ENCODE data around the gene TPRG1L.

TPRG1L gene

GRCh38 chr1:3594706-3595377 is 30.0 kb upstream of the TPRG1L start:
- DNase-seq = no peak

- no peak for DNase-seq
Measured at GRCh38 chr1:3595949-3596348, 28.9 kb upstream of the TPRG1L start.

DNA sequence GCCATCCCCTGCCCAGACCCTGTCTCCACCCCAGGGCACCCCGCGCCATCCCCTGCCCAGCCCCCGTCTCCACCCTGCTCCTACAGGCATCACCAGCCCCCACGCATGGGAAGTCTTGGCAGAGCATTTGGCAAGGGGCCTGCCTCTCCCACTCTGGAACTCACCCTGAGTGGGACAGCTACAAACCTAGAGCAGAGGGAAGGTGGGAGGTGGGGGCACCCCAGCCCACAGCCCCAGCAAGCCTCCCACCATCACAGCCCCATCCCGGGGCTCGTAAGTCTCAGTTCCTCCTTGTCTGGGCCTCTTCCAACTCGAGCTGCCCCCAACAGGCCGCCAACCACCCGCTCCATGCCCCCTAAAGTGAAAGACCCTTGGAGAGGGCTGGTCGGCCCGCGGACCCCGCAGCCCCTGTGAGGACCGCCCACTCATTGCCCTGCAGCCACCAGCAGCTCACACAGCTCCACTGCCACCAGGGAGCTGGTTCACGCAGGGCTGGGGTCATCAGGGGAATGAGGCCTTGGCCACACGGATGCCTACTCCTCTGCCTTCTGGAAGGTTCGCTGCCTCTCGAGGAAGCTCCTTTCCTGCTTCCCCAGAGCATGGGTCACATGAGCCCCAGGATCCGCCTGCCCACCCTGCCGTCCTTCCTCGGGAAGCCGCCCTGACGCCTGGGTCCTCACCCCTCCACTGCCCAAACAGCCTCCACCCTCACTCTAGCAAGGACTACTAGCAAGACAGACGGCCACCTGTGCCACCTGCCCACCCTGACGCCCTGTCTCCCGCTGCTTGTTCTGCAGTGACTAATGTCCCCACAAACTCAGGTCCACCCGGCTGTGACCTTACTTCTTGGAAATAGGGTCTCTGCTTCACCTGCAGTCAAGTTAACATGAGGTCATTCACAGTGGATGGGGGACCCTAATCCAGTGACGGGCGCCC is 27.9 kb upstream of the TPRG1L start:
- DNase-seq = no peak

GRCh38 chr1:3597599-3597964 is 27.2 kb upstream of the TPRG1L start:
- DNase-seq = no peak

DNA sequence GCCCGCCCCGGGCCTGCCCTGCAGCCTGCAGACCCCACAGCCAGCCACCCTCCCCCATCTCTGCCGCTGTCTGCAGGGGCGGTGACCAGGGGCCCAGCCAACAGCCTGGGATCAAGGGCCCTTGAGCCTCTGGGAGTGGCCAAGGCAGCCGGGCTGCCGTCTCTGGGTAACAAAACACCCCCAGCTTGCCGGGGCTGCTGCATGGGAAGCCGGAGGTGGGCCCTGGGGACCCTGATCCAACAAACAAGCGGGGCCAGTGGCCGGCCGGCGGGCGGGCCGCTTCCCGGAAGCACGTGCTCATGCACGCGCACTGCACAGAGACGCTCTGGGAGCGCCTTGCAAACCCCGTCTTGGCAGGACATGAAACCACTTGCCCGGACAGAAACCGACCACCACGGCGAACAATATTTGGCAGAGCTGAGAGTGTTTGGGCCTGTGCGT is 26.7 kb upstream of the TPRG1L start:
- no peak for DNase-seq

DNA sequence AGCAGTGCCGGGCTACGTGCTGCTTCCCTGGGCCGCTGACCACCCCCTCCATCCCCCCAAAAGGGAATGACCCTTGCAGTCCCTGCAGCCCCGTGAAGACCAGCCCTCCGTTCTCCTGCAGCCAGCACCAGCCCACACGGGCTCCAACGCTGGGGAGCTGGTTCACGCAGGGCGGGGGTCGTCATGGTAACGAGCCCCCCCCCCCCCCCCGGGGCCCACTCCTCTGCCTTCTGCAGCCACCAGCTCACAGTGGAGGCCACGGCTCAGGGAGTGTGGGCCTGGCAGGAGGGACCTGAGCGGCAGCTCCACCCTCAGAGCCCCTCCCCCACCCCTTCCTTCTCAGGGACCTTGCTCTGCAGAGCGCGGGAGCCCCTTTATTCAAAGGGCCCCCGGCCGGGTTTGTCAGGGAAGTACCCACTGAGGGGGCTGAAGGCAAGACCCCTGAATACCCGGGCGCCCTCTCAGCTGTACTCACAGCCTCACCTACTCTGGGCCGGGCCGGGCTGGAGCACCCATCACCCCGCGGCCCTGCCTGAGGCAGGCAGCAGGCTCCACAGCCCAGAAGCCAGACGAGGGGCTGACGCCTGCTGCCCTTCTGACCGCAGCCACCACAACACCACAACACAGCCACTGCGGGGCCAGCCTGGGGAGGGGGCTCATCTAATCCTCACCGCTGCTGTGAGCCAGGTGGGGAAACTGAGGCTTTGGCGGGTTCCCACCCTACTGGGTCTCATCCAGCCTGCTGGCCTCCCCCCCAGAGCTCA is 26.1 kb upstream of the TPRG1L start:
- DNase-seq = no peak

DNA sequence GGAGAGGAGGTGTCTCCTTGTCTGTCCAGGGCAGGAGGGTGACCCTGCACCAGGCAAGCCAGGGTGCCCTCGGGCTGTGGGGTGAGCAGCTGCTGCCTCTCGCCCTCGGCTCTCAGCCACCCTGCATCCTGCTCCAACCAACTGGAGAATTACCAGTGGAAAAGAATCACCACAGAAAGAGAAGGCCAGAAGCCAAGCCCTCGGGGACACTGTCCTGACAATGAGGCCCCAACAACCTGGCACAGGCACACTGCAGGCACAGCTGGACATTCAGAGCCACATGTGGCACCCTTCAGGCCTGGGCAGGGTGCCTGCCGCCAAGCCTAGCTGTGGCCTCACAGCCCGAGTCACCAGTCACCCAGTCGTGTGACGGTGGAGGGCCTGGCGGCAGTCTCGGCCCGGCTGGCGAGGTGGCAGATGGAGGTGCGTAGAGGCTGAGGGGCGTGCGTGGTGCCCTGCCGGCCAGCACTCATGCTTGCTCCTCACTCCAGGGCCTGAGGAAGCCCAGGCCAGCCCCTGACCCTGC is 25.5 kb upstream of the TPRG1L start:
- no peak for DNase-seq

- DNase-seq = no peak
Measured at GRCh38 chr1:3599816-3600215, 25.0 kb upstream of the TPRG1L start.

DNA sequence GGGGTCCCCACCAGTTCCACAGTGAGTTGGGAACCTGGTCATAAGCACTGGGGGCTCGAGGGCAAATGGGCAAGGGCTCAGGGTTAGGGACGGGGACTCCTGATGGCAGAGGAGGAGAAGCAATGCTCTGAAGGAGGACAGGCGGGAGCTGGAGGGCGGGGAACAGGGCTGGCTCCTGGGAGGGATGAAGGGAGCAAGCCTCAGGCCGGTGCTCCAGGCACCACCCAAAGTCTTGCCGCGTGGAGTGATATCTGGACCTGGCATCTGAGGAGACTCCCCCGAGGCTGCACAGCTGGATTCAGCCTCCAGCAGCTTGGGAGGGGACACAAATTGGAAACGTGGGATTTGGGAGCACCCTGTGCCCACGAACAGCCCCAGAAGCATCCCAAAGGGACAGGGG is 24.5 kb upstream of the TPRG1L start:
- DNase-seq = no peak

GRCh38 chr1:3601743-3602142 is 23.1 kb upstream of the TPRG1L start:
- no peak for DNase-seq

DNA sequence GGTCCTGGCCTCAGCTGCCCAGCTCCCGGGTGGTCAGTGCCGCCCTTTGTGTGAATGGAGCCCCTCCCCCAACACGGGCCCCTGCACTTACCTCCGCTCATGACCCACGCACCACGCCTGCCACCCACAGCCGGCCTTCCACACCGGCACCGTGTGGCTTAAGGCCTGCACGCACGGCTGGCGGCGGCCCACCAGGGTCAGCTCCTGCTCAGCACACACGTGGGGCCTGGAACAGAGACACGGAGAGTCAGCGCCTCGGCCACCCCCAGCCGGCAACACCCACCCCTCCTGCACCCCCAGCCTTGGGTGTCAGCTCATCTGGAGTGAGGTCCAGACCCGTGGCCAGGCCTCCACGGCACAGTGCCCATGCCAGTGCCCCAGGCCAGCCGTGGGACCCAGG is 22.4 kb upstream of the TPRG1L start:
- no peak for DNase-seq

- no peak for DNase-seq
Measured at GRCh38 chr1:3603156-3603555, 21.7 kb upstream of the TPRG1L start.

GRCh38 chr1:3603571-3604467 is 21.0 kb upstream of the TPRG1L start:
- no peak for DNase-seq

DNA sequence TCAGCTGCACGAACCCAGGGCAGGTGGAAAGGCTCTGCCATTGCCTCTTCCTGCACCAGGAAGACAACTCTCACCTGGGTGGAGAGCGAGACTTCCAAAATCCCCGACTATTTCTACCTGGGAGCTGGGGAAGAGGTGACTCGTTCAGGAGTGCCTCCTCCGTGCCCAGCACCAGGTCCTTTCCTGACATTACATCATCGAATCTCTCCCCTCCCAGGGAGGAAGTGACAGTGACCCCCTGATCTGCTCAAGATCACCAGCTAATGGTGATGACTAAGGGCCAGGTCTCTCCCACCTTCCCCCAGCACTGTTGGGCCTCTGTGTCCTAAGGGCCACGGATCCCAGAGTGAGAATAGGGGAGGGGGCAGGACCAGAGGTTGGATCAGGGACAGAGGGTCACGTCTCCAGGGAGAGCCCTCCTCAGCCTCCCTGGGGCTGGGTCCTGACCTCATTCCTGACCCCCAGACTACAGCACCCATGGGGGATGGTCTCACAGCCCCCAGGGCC is 20.3 kb upstream of the TPRG1L start:
- DNase-seq = no peak

DNA sequence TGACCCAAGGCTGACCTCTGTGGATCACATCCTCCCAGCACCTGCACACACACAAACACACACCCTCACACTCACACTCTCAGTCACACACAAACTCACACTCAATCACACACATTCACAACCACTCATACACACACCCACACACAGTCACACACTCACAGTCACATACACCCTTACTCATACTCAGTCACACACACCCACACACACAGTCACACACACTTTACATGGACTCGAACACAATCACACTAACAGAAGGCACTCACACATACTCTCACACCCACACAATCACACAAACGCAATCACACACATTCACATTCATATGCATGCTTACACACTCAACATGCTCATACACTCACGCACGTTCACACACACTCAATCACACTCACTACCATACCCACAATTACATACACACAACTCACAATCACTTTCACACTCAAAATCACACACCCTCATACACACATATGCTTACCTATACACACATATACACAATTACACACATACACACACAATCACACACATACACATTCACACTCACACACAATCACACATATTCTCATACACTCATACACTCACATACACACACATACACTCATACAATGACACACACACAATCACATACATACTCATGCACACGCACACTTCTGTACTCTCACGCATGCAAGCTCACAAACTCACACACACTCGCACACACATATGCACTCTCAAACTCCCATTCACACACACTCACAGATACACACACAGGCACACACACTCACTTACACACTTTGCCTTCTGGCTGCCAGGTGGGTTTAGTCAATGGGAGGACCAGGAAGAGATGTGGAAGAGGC is 19.6 kb upstream of the TPRG1L start:
- no peak for DNase-seq

- no peak for DNase-seq
Measured at GRCh38 chr1:3606779-3607702, 17.8 kb upstream of the TPRG1L start.

GRCh38 chr1:3607703-3608065 is 17.1 kb upstream of the TPRG1L start:
- DNase-seq = no peak

- DNase-seq = no peak
Measured at GRCh38 chr1:3608154-3608553, 16.7 kb upstream of the TPRG1L start.

DNA sequence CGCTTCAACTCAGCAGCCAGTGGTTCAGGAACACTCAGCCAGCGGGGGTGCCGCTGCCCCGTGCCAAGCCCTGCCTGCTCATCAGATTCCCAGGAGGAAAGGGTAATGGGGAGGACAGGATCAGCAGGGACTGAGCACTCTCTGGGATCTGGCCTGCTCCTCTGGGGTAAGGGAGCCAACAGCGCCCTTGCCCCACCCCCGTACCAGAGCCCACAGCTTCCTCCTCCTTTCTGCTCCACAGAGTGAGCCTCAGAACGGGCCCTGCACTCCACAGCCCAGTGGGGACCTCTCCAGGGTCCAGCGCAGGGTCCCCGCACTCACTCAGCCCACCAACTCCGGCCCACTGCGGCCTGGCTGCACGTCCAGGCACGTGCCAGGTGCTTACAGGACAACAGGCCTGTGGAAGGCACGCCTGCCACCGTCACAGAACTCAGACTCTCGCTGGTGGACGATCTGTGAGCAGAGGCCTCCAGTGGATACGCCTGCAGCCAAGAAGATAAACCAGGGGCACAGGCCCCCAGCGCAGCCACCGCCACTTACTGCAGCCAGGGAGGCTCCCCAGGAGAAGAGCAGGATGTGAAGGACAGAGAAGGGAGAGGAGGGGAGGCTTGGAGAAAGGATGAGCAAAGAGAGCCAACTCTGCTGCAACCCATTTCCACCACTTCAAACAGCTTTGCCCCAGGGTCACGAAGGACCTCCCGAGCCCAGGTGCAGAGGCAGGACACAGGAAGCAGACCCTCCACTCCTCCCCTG is 15.6 kb upstream of the TPRG1L start:
- no peak for DNase-seq

Measured in NCI-H510A (cell line).